T-helper 1 cell treated with Interleukin-12 subunit alpha and Interleukin-12 subunit beta and Interleukin-4 antibody, amounts not matched to agents 30 μg/mL and 1 μg/mL, for 36 hours (primary cell): ENCODE measurements around the gene LHX1.

Experiments
- H3K27ac Mint-ChIP-seq: one replicate; pipeline ENCODE4 v1.8.0; 2021; ENCODE audit warnings: mild to moderate bottlenecking, mixed read lengths
- H3K27me3 Mint-ChIP-seq: one replicate; pipeline ENCODE4 v1.8.0; 2021; ENCODE audit warnings: low read depth, mixed read lengths
- H3K36me3 Mint-ChIP-seq: one replicate; pipeline ENCODE4 v1.8.0; 2021; ENCODE audit warnings: low read depth, mixed read lengths
- H3K4me1 Mint-ChIP-seq: one replicate; pipeline ENCODE4 v1.8.0; 2021; ENCODE audit warnings: low read depth, mixed read lengths
- H3K4me3 Mint-ChIP-seq: one replicate; pipeline ENCODE4 v1.8.0; 2021; ENCODE audit warnings: mild to moderate bottlenecking, moderate library complexity, mixed read lengths
- H3K9me3 Mint-ChIP-seq: one replicate; pipeline ENCODE4 v1.8.0; 2021; ENCODE audit warnings: mixed read lengths

Gene LHX1

DNA sequence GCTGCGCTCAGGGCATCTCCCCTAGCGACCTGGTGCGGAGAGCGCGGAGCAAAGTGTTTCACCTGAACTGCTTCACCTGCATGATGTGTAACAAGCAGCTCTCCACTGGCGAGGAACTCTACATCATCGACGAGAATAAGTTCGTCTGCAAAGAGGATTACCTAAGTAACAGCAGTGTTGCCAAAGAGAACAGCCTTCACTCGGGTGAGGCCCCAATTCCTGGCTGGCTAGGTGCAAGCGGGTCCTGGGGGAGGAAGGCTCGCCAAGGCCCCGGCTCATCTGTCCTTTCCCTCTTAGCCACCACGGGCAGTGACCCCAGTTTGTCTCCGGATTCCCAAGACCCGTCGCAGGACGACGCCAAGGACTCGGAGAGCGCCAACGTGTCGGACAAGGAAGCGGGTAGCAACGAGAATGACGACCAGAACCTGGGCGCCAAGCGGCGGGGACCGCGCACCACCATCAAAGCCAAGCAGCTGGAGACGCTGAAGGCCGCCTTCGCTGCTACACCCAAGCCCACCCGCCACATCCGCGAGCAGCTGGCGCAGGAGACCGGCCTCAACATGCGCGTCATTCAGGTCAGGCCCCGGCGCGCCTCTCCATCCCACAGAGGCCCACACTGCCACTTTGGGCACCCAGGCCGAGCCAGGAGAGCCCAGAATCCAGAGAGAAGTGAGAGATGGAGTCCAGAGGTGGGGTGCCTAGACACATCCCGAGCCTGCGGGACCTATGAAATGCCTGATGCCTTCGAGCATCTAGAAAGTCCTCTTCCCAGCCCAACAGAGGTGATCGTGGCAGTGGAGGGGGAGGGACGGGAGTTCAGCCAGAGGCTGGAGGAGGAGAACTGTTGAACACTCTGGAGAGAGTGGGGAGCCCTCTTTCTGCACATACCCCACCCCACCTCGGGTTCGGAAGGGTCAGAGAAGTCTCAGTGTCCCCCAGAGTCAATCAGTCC lies 3.3 kb downstream of the LHX1 start:
- H3K4me3 Mint-ChIP-seq = no peak overlapping the region
- no peaks in the 10 kb centered on the region for H3K9me3 Mint-ChIP-seq
- peaks cover 23% of the 10 kb centered on the region for H3K4me1 Mint-ChIP-seq
- peak overlapping the region; percentile 58 for H3K27ac Mint-ChIP-seq
- H3K27me3 Mint-ChIP-seq = peaks cover 87% of the 10 kb centered on the region
- peaks cover 6% of the 10 kb centered on the region for H3K36me3 Mint-ChIP-seq

DNA sequence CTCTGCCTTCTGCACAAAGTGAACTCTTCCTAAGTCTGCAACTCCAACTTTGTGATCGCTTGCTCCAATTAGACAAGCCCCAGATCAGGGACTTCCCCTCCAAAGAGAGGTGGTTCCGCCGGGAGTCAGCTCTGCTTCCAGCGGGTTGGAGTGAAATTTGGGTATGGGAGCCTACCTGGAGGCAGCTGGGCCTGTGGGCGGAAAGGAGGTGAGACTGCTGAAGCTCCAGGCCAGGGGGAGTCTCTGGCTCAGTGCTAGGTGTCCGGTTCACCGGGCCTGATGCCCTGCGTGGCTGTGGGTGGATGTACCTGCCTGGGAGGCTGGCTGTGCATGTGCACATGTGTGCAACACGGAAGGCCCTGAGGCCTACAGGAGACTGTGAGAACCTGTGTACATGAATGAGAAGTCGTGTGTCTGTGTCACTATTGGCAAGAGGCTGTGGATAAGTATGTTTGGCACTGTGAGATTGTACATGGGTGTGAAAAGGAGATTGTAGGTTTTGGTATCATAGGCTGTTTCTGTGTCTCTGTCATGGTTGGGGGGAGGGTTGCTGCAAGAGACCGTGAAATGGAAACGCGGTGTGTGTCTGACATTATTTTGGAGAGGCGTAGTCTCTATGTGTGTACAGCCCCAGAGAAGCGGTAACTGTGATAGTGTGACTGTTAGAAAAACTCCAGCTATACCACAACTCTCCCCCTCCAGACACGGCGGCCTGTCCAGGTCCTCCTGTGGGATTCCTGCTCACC lies 4.2 kb downstream of the LHX1 start:
- peaks cover 19% of the 10 kb centered on the region for H3K4me1 Mint-ChIP-seq
- peaks cover 6% of the 10 kb centered on the region for H3K36me3 Mint-ChIP-seq
- no peaks in the 10 kb centered on the region for H3K9me3 Mint-ChIP-seq
- peak overlapping the region; percentile 20 for H3K4me3 Mint-ChIP-seq
- H3K27ac Mint-ChIP-seq = peak overlapping the region; percentile 58
- H3K27me3 Mint-ChIP-seq = peaks cover 87% of the 10 kb centered on the region

DNA sequence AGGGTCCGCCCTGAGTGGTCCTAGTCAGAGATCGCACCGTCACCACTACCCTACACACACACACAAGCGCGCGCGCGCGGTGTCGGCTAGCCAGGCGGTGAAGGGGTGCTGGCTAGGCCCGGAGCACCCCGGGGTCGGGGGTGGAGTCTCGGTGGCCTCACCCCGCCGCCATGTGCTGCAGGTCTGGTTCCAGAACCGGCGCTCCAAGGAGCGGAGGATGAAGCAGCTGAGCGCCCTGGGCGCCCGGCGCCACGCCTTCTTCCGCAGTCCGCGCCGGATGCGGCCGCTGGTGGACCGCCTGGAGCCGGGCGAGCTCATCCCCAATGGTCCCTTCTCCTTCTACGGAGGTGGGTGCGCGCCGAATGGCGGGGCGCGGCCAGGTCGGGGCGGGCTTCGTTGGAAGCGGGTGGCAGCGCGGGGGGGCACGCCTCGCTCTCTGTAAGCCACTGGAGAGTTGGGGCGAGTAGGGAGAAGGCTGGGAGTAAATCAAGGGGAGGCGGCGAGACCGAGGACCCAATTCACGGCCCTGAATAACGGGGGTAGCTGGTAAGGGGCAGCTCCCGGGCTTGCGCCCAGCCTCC lies 4.8 kb downstream of the LHX1 start:
- Mint-ChIP-seq H3K36me3 (peaks cover 6% of the 10 kb centered on the region), H3K4me3 (peak overlapping the region; percentile 20), H3K4me1 (peaks cover 22% of the 10 kb centered on the region), H3K27ac (peak overlapping the region; percentile 58), H3K9me3 (no peaks in the 10 kb centered on the region), H3K27me3 (peaks cover 87% of the 10 kb centered on the region)

GRCh38 chr17:36942631-36943125 lies 5.4 kb downstream of the LHX1 start:
- H3K36me3 Mint-ChIP-seq = peaks cover 6% of the 10 kb centered on the region
- peaks cover 20% of the 10 kb centered on the region for H3K4me1 Mint-ChIP-seq
- no peak overlapping the region for H3K27ac Mint-ChIP-seq
- H3K27me3 Mint-ChIP-seq = peaks cover 87% of the 10 kb centered on the region
- H3K9me3 Mint-ChIP-seq = no peaks in the 10 kb centered on the region
- no peak overlapping the region for H3K4me3 Mint-ChIP-seq

DNA sequence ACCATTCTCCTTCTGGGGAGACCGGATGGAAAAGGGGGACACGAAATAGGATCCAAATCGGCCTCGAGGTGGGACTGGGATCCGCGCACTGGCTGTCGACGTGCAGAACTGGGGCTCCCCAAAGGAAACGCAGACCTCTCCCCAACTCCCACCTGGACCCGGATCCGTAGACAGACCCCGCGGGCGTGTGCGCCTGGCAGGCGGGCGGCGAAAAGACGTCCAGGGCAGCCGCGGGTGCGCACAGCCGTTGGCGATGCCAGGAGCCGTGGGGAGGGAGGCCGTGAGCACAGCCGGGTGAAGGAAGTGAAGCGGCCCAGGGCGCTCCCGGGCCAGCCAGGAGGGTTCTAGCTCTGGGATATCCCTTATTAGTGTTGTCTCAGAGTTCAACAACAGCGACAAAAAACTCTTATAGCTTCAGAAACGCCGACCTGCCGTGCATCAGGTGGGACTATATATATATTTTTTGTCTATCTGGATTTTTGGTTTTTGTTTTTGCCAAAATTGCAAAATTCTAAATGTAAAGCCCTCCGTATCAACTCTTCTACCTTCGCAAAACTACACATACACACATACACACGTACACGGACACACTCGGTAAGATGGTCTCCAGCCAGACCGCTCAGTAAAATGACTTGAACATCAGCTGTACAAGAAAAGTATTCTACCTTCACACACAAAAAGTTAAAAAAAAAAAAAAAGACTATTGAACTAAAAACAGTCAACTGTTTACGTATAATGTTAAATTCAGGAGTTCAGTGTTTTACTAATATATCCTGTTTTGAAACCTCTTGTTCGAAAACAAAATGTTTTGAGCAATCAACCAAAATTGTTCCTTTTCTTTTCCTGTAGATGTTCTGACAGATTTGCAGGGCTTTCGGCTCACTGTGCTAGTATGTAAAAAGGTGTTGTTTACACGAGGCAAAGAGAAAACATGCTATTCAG lies 6.2 kb downstream of the LHX1 start:
- Mint-ChIP-seq H3K27me3 (peaks cover 87% of the 10 kb centered on the region), H3K4me3 (peak overlapping the region; percentile 30), H3K36me3 (peaks cover 6% of the 10 kb centered on the region), H3K27ac (peak overlapping the region; percentile 57), H3K9me3 (no peaks in the 10 kb centered on the region), H3K4me1 (peaks cover 24% of the 10 kb centered on the region)

GRCh38 chr17:36944553-36944952 lies 7.3 kb downstream of the LHX1 start:
- no peaks in the 10 kb centered on the region for H3K9me3 Mint-ChIP-seq
- no peak overlapping the region for H3K4me3 Mint-ChIP-seq

DNA sequence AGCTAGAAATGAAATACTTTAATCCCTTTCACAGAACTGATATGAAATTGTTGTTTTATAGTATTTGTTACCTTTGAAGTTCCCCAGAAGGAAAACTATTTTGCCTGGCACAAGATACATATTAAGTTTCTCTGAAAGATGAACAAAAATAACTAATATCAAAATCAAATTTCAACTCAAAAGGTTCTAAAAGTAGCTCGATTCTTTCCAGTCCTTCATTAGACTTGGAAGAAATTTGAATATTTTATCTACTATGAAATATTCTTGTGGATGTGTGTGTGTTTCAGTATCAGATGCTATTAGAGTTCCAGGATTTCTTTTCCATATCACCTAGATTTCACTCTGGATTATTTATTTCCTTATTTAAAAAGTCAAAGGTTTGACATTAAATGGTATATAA lies 7.9 kb downstream of the LHX1 start:
- peaks cover 32% of the 10 kb centered on the region for H3K4me1 Mint-ChIP-seq
- H3K9me3 Mint-ChIP-seq = no peaks in the 10 kb centered on the region
- no peak overlapping the region for H3K27ac Mint-ChIP-seq
- H3K4me3 Mint-ChIP-seq = no peak overlapping the region
- H3K36me3 Mint-ChIP-seq = peaks cover 13% of the 10 kb centered on the region
- H3K27me3 Mint-ChIP-seq = peaks cover 74% of the 10 kb centered on the region

More at GRCh38 chr17:36944553-36944952, 7.3 kb downstream of the LHX1 start:
- peaks cover 26% of the 10 kb centered on the region for H3K4me1 Mint-ChIP-seq
- H3K36me3 Mint-ChIP-seq = peaks cover 8% of the 10 kb centered on the region
- H3K27me3 Mint-ChIP-seq = peaks cover 79% of the 10 kb centered on the region
- no peak overlapping the region for H3K27ac Mint-ChIP-seq

DNA sequence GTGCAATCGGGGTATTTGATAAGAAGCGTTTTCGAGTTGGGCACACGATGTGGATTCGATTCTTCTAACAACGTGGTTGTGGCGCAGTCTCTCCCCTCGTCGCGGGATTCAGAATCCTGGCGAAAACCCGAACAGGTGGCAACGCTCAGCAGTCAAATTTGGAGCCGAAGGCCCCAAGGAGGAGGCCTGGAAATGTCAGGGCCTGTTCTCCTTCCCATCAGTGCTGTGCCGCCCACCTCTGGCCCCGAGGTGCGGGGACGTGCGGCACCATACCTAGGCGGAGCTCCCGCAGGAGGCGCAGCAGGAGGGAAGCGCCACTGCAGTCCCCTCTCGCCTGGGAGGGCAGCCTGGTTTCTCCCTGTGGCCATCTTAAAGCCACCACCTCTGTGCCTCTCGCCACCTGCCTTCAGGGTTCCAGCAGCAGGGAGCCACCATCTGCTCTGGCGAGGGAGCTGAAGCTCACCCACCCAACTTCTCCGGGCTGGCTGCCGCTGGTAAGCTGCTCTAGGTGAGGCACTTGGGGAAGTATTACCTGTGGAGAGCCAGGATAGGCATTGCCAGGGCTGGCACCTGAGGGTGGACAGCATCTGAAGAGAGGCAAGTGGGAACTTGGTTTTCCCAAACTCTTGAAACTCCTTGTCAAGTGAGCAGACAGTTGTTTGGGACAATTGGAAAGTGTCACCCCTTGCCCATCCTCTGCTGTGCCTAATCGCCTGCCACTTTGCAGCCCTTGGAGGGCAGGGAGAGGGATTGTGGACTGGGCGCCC lies 8.9 kb downstream of the LHX1 start:
- Mint-ChIP-seq H3K4me3 (no peak overlapping the region), H3K27me3 (peaks cover 64% of the 10 kb centered on the region), H3K27ac (no peak overlapping the region)

DNA sequence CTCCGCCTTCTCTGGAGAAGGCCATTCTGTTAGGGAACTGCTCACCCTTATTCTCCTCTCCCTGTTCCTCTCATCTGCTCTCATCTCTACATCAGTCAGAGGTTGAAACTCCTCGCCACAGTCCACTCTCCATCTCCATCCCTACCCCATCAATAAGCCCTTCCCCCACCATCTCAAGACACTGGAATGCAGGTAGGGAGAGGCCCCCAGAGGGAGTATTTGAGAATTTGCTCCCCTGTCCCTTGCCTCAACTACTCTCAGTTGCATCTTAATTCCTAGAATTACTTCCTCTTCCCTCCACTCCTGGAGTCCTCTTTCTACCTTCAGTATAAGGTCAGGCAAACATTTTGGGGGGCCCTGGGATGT lies 9.4 kb downstream of the LHX1 start:
- H3K36me3 Mint-ChIP-seq = peaks cover 18% of the 10 kb centered on the region
- H3K27ac Mint-ChIP-seq = no peak overlapping the region
- H3K9me3 Mint-ChIP-seq = no peaks in the 10 kb centered on the region
- H3K27me3 Mint-ChIP-seq = peaks cover 58% of the 10 kb centered on the region
- H3K4me3 Mint-ChIP-seq = no peak overlapping the region
- H3K4me1 Mint-ChIP-seq = peaks cover 34% of the 10 kb centered on the region

More for the DNA sequence above, 8.9 kb downstream of the LHX1 start:
- H3K4me1 Mint-ChIP-seq = peaks cover 38% of the 10 kb centered on the region
- peaks cover 21% of the 10 kb centered on the region for H3K36me3 Mint-ChIP-seq
- no peaks in the 10 kb centered on the region for H3K9me3 Mint-ChIP-seq

GRCh38 chr17:36947922-36948716 lies 10.8 kb downstream of the LHX1 start:
- Mint-ChIP-seq H3K4me3 (peak overlapping the region; percentile 96), H3K9me3 (no peaks in the 10 kb centered on the region), H3K4me1 (peaks cover 47% of the 10 kb centered on the region), H3K27ac (peak overlapping the region; percentile 96), H3K27me3 (peaks cover 55% of the 10 kb centered on the region), H3K36me3 (peaks cover 30% of the 10 kb centered on the region)

DNA sequence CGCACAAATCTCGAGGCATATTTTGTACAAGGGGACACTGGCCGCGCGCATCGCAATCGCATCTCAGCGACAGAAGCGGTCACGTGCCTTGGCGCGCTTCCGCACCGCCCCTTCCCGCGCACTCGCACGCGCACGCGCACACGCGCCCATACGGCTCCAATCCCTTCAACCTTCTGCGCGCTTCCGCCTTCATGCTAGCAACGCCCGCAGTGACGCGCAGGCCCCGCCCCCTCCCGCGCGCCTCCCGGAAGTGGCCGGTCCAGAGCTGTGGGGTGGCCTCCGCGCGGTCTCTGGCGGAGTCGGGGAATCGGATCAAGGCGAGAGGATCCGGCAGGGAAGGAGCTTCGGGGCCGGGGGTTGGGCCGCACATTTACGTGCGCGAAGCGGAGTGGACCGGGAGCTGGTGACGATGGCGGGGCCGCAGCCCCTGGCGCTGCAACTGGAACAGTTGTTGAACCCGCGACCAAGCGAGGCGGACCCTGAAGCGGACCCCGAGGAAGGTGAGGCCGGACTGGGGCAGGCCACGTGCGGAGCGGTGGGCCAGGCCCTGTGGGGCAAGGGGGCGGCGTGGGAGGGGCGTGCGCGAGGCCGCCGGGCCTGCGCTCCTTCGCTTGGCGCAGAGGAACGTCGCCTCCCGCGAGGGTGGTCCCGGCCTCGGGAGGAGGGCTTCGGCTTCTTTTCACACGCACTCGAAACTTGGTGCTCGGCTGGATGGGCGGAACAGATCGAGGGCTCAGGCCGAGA lies 11.6 kb downstream of the LHX1 start, which contains the start of gene AATF:
Gene AATF (plus strand): TSS at position 238 of the 744 bp plus-strand sequence. CDS start 172 bp downstream, at position 410.
- Mint-ChIP-seq H3K36me3 (peaks cover 31% of the 10 kb centered on the region), H3K27ac (peak within 1 kb of the TSS; percentile 96), H3K9me3 (no peaks in the 10 kb centered on the region), H3K4me3 (peak within 1 kb of the TSS; percentile 96), H3K27me3 (peaks cover 47% of the 10 kb centered on the region), H3K4me1 (peaks cover 45% of the 10 kb centered on the region)

DNA sequence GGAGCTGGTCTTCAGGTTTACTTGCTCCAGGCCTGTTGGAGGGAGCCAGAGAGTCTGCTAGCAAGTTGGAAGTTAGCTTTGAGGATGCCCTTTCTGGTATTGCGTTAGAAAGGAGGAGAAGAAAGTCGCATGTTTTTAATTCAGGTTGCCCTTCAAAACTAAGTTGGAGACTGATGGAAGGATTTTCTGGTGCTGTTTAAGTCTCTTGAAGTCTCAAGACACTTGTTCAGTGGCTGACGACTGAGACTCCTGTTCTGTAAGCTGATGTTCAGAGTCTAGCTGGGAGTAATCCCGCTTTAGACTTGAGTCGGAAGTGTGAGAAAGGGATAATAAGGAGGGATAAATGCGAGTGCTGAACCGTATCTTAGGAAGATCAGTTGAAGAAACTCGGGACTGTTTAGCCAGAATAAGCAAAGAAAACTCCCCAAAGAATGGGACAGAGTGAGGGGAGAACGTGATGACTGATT lies 12.2 kb downstream of the LHX1 start:
- H3K36me3 Mint-ChIP-seq = peaks cover 35% of the 10 kb centered on the region
- no peaks in the 10 kb centered on the region for H3K9me3 Mint-ChIP-seq
- H3K27me3 Mint-ChIP-seq = peaks cover 42% of the 10 kb centered on the region
- H3K4me1 Mint-ChIP-seq = peaks cover 47% of the 10 kb centered on the region
- H3K4me3 Mint-ChIP-seq = peak overlapping the region; percentile 96
- H3K27ac Mint-ChIP-seq = peak overlapping the region; percentile 88
